ENCODE results near the gene VPS13D. TPM values are rescaled to one million over a fixed set of nuclear protein-coding genes. Genes with fewer than 3 reads are reported as not detected.

Gene VPS13D
- total RNA-seq, 1 experiment from 2014 or later, result 33.1 TPM

DNA sequence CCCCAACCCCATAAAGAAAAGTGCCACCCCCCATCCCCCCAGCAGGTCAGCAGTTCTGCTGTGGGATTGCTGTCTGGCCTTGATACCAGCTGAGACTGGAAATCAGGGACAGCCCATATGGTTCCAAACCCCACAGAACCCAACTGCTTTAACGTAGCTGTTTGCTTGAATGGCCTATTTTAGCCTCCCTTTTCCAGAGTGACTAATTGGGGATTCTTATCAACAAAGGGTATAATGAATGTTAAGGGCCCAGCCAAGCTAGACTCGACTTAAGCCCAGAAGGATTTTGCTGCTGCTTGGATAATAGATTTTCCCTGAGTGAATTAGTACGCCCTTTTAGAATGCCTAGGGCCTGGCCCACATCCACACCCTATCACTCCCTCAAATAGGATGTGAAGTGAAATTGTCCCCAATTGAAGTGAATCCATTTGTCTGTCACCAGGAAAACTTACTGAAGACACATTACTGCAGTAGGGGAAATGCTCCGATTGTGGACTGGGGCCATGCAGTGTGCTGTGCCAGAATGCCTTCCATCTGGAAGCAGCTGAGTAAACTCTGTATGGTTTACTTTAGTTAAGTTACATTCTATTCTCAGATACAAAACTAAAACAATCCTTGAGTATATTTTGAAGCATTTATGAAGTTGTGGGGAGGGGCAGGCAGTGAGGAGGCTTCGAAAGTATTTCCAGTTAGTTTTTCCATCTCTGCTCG, 231.2 kb downstream of the VPS13D start:
- no peaks in the 10 kb centered on the region for H3K9me3 ChIP-seq (ENCODE audit: control insufficient read depth, insufficient read depth, low read depth, low read length)
- POLR2A ChIA-PET, result no interaction called here
- H3K4me3 ChIP-seq (ENCODE audit: low read depth in 2 of 2, low read length in 2 of 2), result no peak overlapping the region
- peaks cover 14% of the 10 kb centered on the region for H3K4me1 ChIP-seq (ENCODE audit: control insufficient read depth, insufficient read depth, low read length)
- in situ Hi-C loops (cut with HindIII; ENCODE audit: low pct_unique_long_range_greater_than_20kb, low sequenced_read_pairs), result no loop called here
- intact Hi-C loops (cut with micrococcal nuclease; ENCODE audit: unreplicated experiment), result no loop called here
- H3K36me3 ChIP-seq (ENCODE audit: control insufficient read depth, insufficient read depth, low read length), result no peaks in the 10 kb centered on the region
- no peak for TF ChIP-seq POLR2AphosphoS5 (IDR thresholded peaks at IDR 0.05; ENCODE audit: low read depth, low read length)
- TF ChIP-seq, protein P1, sequence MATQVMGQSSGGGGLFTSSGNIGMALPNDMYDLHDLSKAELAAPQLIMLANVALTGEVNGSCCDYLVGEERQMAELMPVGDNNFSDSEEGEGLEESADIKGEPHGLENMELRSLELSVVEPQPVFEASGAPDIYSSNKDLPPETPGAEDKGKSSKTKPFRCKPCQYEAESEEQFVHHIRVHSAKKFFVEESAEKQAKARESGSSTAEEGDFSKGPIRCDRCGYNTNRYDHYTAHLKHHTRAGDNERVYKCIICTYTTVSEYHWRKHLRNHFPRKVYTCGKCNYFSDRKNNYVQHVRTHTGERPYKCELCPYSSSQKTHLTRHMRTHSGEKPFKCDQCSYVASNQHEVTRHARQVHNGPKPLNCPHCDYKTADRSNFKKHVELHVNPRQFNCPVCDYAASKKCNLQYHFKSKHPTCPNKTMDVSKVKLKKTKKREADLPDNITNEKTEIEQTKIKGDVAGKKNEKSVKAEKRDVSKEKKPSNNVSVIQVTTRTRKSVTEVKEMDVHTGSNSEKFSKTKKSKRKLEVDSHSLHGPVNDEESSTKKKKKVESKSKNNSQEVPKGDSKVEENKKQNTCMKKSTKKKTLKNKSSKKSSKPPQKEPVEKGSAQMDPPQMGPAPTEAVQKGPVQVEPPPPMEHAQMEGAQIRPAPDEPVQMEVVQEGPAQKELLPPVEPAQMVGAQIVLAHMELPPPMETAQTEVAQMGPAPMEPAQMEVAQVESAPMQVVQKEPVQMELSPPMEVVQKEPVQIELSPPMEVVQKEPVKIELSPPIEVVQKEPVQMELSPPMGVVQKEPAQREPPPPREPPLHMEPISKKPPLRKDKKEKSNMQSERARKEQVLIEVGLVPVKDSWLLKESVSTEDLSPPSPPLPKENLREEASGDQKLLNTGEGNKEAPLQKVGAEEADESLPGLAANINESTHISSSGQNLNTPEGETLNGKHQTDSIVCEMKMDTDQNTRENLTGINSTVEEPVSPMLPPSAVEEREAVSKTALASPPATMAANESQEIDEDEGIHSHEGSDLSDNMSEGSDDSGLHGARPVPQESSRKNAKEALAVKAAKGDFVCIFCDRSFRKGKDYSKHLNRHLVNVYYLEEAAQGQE (IDR thresholded peaks at IDR 0.05; ENCODE audit: insufficient read depth in 1 of 2, low read depth in 2 of 2, low read length in 1 of 2), result no peak
- TF ChIP-seq, protein P2, sequence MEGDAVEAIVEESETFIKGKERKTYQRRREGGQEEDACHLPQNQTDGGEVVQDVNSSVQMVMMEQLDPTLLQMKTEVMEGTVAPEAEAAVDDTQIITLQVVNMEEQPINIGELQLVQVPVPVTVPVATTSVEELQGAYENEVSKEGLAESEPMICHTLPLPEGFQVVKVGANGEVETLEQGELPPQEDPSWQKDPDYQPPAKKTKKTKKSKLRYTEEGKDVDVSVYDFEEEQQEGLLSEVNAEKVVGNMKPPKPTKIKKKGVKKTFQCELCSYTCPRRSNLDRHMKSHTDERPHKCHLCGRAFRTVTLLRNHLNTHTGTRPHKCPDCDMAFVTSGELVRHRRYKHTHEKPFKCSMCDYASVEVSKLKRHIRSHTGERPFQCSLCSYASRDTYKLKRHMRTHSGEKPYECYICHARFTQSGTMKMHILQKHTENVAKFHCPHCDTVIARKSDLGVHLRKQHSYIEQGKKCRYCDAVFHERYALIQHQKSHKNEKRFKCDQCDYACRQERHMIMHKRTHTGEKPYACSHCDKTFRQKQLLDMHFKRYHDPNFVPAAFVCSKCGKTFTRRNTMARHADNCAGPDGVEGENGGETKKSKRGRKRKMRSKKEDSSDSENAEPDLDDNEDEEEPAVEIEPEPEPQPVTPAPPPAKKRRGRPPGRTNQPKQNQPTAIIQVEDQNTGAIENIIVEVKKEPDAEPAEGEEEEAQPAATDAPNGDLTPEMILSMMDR (IDR thresholded peaks at IDR 0.05), result no peak
- no peak for TF ChIP-seq SIN3A (IDR thresholded peaks at IDR 0.05; ENCODE audit: borderline replicate concordance, insufficient read depth, low read depth, low read length)
- TF ChIP-seq TCF7L2 (IDR thresholded peaks at IDR 0.05; ENCODE audit: low read depth, low read length), result no peak
- H3K27me3 ChIP-seq (ENCODE audit: control insufficient read depth, insufficient read depth, low read length), result no peaks in the 10 kb centered on the region
- CTCF ChIA-PET, result no interaction called here
- DNase-seq (ENCODE audit: low read depth, low spot score), result no peak
- no TSS peak for BruUV-seq (replicated peaks)
- ATAC-seq, result no peak
- peak overlapping the region; percentile 49 for H3K27ac ChIP-seq (ENCODE audit: low read length)

DNA sequence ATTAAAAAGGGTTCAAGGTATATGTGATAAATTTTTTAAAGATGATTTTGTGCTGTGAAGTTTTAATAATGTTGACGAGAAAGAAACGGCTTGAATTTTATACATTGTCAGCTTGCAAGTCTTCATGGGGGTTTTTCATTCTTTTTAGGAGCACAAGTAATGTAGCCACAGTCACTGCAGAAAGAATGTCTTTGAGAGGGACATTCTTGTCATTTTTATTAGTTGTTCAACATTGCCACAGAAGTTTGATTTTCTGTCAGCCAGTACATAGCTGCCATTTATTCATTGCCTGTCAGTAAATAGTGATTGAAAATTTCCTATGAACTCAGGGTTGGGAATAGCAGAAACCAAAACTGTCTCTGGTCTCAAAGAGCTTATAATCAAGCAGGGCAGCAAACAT, 231.9 kb downstream of the VPS13D start:
- H3K9me3 ChIP-seq (ENCODE audit: control insufficient read depth, insufficient read depth, low read depth, low read length), result no peaks in the 10 kb centered on the region
- CTCF ChIA-PET, result interaction anchor here (0.5 kb wide), 1 partner anchor 158 kb away, joined by 5 read pairs; no protein-coding TSS in a partner anchor
- ATAC-seq (no peak), DNase-seq (ENCODE audit: low read depth, low spot score) (no peak)
- peaks cover 14% of the 10 kb centered on the region for H3K4me1 ChIP-seq (ENCODE audit: control insufficient read depth, insufficient read depth, low read length)
- no peak overlapping the region for H3K4me3 ChIP-seq (ENCODE audit: low read depth in 2 of 2, low read length in 2 of 2)
- H3K27ac ChIP-seq (ENCODE audit: low read length), result peak overlapping the region; percentile 40; the same call in 1 of the 2 replicates
- no peaks in the 10 kb centered on the region for H3K27me3 ChIP-seq (ENCODE audit: control insufficient read depth, insufficient read depth, low read length)
- in situ Hi-C loops (cut with HindIII; ENCODE audit: low pct_unique_long_range_greater_than_20kb, low sequenced_read_pairs), result no loop called here
- no peaks in the 10 kb centered on the region for H3K36me3 ChIP-seq (ENCODE audit: control insufficient read depth, insufficient read depth, low read length)
- no TSS peak for BruUV-seq (replicated peaks)
- TF ChIP-seq SIN3A (IDR thresholded peaks at IDR 0.05; ENCODE audit: borderline replicate concordance, insufficient read depth, low read depth, low read length) (no peak), TCF7L2 (IDR thresholded peaks at IDR 0.05; ENCODE audit: low read depth, low read length) (no peak), POLR2AphosphoS5 (IDR thresholded peaks at IDR 0.05; ENCODE audit: low read depth, low read length) (no peak)
- TF ChIP-seq, protein P1 (IDR thresholded peaks at IDR 0.05; ENCODE audit: insufficient read depth in 1 of 2, low read depth in 2 of 2, low read length in 1 of 2), result no peak
- TF ChIP-seq, protein P2 (IDR thresholded peaks at IDR 0.05), result no peak
- intact Hi-C loops (cut with micrococcal nuclease; ENCODE audit: unreplicated experiment), result no loop called here
- POLR2A ChIA-PET, result no interaction called here

Data from Panc1 (cell line).